B cell (primary cell): ENCODE results near the gene FAM222A. TPM values are rescaled to one million over a fixed set of nuclear protein-coding genes. Genes with fewer than 3 reads are reported as not detected.

Experiments used
- ATAC-seq: fragments of 200-7000 bp; cut with Tn5 transposase; one replicate; pipeline ENCODE4 v1.10.0; 2021; ENCODE audit warnings: low read depth, mild to moderate bottlenecking, moderate number of reproducible peaks, moderate library complexity
- CTCF ChIA-PET: fragments of 350-600 bp; sonication (Branson Sonifier 250); formaldehyde crosslinking; loops from one replicate; lab custom pipeline; 2021; ENCODE audit warnings: antibody characterized with exemption, inconsistent platforms; lab: Charles Lee
- POLR2A ChIA-PET: fragments of 350-600 bp; sonication (Branson Sonifier 250); formaldehyde crosslinking; loops from one replicate; lab custom pipeline; 2021; ENCODE audit warnings: antibody characterized with exemption; lab: Charles Lee
- DNase-seq: peaks from one replicate; pipeline ENCODE4 v3.0.0; 2013
- H2AFZ ChIP-seq: 2 replicates; pipeline ENCODE4 v1.6.1; 2012; ENCODE audit warnings: mild to moderate bottlenecking, low read depth, low read length; ENCODE audit not compliant: insufficient read depth, poor library complexity, severe bottlenecking
- H3K27ac ChIP-seq, 2 donors: 1 replicate in 1 of 2; 2 replicates in 1 of 2; pipeline ENCODE4 v1.5.1; 2012 to 2013; ENCODE audit warnings: low read length in 2 of 2, mild to moderate bottlenecking in 2 of 2, moderate library complexity in 1 of 2
- H3K27me3 ChIP-seq, 4 experiments: fragments of 200-600 bp in 1 of 4; sonication (generic) in 1 of 4; replicated peaks in 1 of 4; 1 replicate in 2 of 4; 2 replicates in 2 of 4; pipeline versions ENCODE4 v1.6.1 to v1.7.0; 2013 to 2016; ENCODE audit warnings: low read length in 3 of 4, mild to moderate bottlenecking in 2 of 4, mixed read lengths in 1 of 4, moderate library complexity in 1 of 4; ENCODE audit not compliant: insufficient read depth in 4 of 4, control insufficient read depth in 3 of 4; ENCODE audit errors: control extremely low read depth in 1 of 4
- H3K36me3 ChIP-seq, 2 experiments: replicated peaks in 1 of 2; 1 replicate in 1 of 2; 2 replicates in 1 of 2; pipeline versions ENCODE4 v1.6.1 to v1.7.1; 2013; ENCODE audit warnings: low read length in 1 of 2; ENCODE audit not compliant: insufficient read depth in 2 of 2, control insufficient read depth in 1 of 2; ENCODE audit errors: control extremely low read depth in 1 of 2, extremely low read depth in 1 of 2
- H3K4me1 ChIP-seq, 2 donors: fragments of 200-600 bp in 1 of 2; sonication (generic) in 1 of 2; 1 replicate in 1 of 2; 2 replicates in 1 of 2; pipeline versions ENCODE4 v1.5.1 to v1.6.1; 2013 to 2017; ENCODE audit warnings: low read length in 2 of 2; ENCODE audit not compliant: control insufficient read depth in 2 of 2, insufficient read depth in 2 of 2
- H3K4me2 ChIP-seq: replicated peaks from 2 replicates; pipeline ENCODE3; 2012; ENCODE audit warnings: mild to moderate bottlenecking, low read depth, low read length; ENCODE audit not compliant: poor library complexity, severe bottlenecking
- H3K4me3 ChIP-seq, 5 experiments: fragments of 200-600 bp in 1 of 5; sonication (generic) in 1 of 5; 1 replicate in 3 of 5; 2 replicates in 2 of 5; pipeline versions ENCODE4 v1.5.1 to v1.7.0; 2011 to 2016; ENCODE audit warnings: low read length in 4 of 5, mild to moderate bottlenecking in 4 of 5, low read depth in 2 of 5, control low read depth in 1 of 5, moderate library complexity in 1 of 5; ENCODE audit not compliant: insufficient read depth in 1 of 5; ENCODE audit errors: control extremely low read depth in 1 of 5, extremely low read depth in 1 of 5
- H3K79me2 ChIP-seq: fragments of 200-600 bp; sonication (generic); one replicate; pipeline ENCODE4 v1.6.0; 2016; ENCODE audit warnings: low read length; ENCODE audit not compliant: control insufficient read depth, insufficient read depth
- H3K9ac ChIP-seq: fragments of 200-600 bp; sonication (generic); 2 replicates; pipeline ENCODE4 v1.6.1; 2017; ENCODE audit warnings: mild to moderate bottlenecking, low read length, moderate library complexity
- H3K9me3 ChIP-seq, 3 donors: one replicate each; pipeline versions ENCODE4 v1.6.1 to v1.7.1; 2013; ENCODE audit warnings: low read length in 2 of 3; ENCODE audit not compliant: control insufficient read depth in 2 of 3, insufficient read depth in 1 of 3; ENCODE audit errors: control extremely low read depth in 1 of 3
- H4K20me1 ChIP-seq: 2 replicates; pipeline ENCODE4 v1.6.0; 2012; ENCODE audit warnings: mild to moderate bottlenecking, low read length; ENCODE audit not compliant: insufficient read depth, control insufficient read depth, poor library complexity, severe bottlenecking
- H3K27ac Mint-ChIP-seq: one replicate; pipeline ENCODE4 v1.8.0; 2021; ENCODE audit warnings: mixed read lengths
- H3K27me3 Mint-ChIP-seq: one replicate; pipeline ENCODE4 v1.8.0; 2021; ENCODE audit warnings: mixed read lengths
- H3K4me1 Mint-ChIP-seq: one replicate; pipeline ENCODE4 v1.8.0; 2021; ENCODE audit warnings: mixed read lengths
- H3K4me3 Mint-ChIP-seq: one replicate; pipeline ENCODE4 v1.8.0; 2021; ENCODE audit warnings: mixed read lengths
- H3K9me3 Mint-ChIP-seq: one replicate; pipeline ENCODE4 v1.8.0; 2022; ENCODE audit warnings: mixed read lengths; ENCODE audit not compliant: insufficient read depth
- CTCF ChIP-seq: fragments of 200-600 bp; IDR thresholded peaks from one replicate; pipeline ENCODE4 v1.8.0; 2022; ENCODE audit warnings: antibody characterized with exemption, mild to moderate bottlenecking
- EZH2 ChIP-seq: IDR thresholded peaks from 2 replicates; pipeline ENCODE4 v1.6.1; 2012; ENCODE audit warnings: borderline replicate concordance, low read depth, mild to moderate bottlenecking, moderate library complexity, low read length; ENCODE audit not compliant: insufficient read depth, poor library complexity, severe bottlenecking
- WGBS: methylation state at CpG from one replicate; pipeline ENCODE4 v1.1.5; 2013; ENCODE audit warnings: missing lambda C conversion rate; ENCODE audit not compliant: insufficient coverage; 5-methylcytosine and 5-hydroxymethylcytosine counted together
- intact Hi-C: fragments of 100-400 bp; cut with micrococcal nuclease; formaldehyde crosslinking; loops from one replicate; pipeline ENCODE4 v1.10.0; 2022
- polyA plus RNA-seq: library from polyadenylated mRNA; depleted of rRNA; stranded (reverse); fragments of >200 nt; gene quantifications from 2 replicates; pipeline ENCODE4 v1.2.3, GENCODE V29; 2012
- total RNA-seq, 2 donors: library from RNA; stranded (reverse); fragments of 120-200 nt in 1 of 2; gene quantifications; 1 replicate in 1 of 2; 2 replicates in 1 of 2; pipeline versions ENCODE4 v1.2.3 to v1.2.4, GENCODE V29; 2013 to 2022

FAM222A gene
- total and polyA plus RNA-seq, 2 donors (not counting 1 experiment from before 2014, with no cell fraction given) = 0.49 to 4.6 TPM

DNA sequence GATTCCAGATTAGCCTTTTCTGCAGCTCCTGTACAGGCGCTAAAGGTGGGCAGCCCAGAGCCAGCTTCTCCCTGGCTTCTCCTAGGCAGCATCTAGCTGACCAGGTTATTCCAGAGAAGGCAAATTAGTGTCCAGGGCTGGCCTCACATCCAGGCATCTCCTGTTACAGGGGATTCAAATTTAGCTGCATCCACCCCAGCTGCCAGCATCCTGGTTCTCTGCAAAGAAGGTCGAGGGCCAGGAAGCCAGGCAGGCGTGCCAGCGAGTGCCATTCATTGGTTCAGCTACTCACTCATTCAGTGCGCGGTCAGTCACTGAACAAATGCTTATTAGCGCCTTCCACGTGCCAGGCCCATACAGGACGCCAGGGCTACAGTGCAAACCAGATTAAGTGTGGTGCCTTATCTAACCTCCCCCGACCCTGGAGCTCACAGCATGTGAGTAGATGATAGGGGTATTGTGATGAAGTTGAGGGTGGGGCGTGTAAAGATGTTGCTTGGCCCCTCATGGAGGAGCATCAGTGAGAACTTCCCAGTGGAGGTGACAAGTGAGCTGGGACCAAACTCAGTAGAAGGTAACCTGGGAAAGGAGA, 15.7 kb upstream of the FAM222A start:
- WGBS = 89% methylated on average over 11 of the region's 11 CpGs
- H3K27ac Mint-ChIP-seq = no peak overlapping the region
- no peaks in the 10 kb centered on the region for H3K9me3 Mint-ChIP-seq
- Histone ChIP-seq H3K4me2 (no peak overlapping the region), H3K9ac (no peak overlapping the region), H3K9me3 (peaks cover 0 to 3% (median 0%) of the 10 kb centered on the region in 3 donors), H3K27ac (no peak overlapping the region), H3K79me2 (no peaks in the 10 kb centered on the region), H2AFZ (no peak overlapping the region), H3K36me3 (no peaks in the 10 kb centered on the region), H3K27me3 (peaks cover 0 to 7% (median 2%) of the 10 kb centered on the region in 4 experiments), H3K4me1 (no peaks in the 10 kb centered on the region), H3K4me3 (no peak overlapping the region), H4K20me1 (no peaks in the 10 kb centered on the region)
- H3K4me3 Mint-ChIP-seq = no peak overlapping the region
- POLR2A ChIA-PET = no interaction called here
- TF ChIP-seq EZH2 = no peak
- TF ChIP-seq CTCF = no peak
- no peaks in the 10 kb centered on the region for H3K4me1 Mint-ChIP-seq
- no peak for DNase-seq
- CTCF ChIA-PET = no interaction called here
- peaks cover 17% of the 10 kb centered on the region for H3K27me3 Mint-ChIP-seq
- ATAC-seq = no peak
- intact Hi-C loops = no loop called here

DNA sequence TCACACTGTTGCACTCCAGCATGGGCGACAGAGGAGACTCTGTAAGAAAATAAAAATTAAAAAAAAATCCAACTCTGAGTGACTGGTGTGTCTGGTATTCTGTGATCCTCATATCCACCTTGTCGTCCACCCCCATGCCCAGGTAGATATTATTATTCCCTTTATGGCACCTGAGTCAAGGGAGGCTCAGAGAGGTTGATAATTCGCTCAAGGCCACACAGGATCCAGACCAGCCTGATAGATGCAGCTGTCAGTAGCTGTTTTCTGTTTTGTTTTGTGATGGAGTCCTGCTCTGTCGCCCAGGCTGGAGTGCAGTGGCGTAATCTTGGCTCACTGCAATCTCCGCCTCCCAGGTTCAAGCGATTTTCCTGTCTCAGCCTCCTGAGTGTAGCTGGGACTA, 14.8 kb upstream of the FAM222A start:
- Histone ChIP-seq H4K20me1 (no peaks in the 10 kb centered on the region), H3K79me2 (no peaks in the 10 kb centered on the region), H3K36me3 (no peaks in the 10 kb centered on the region), H3K9ac (no peak overlapping the region), H3K4me3 (no peak overlapping the region), H3K4me1 (no peaks in the 10 kb centered on the region), H3K27me3 (peaks cover 0 to 3% (median under 1%) of the 10 kb centered on the region in 4 experiments), H2AFZ (no peak overlapping the region), H3K27ac (no peak overlapping the region), H3K4me2 (no peak overlapping the region), H3K9me3 (no peaks in the 10 kb centered on the region)
- Mint-ChIP-seq H3K9me3 (no peaks in the 10 kb centered on the region), H3K27me3 (peaks cover 14% of the 10 kb centered on the region), H3K27ac (no peak overlapping the region), H3K4me1 (no peaks in the 10 kb centered on the region), H3K4me3 (no peak overlapping the region)
- ATAC-seq = no peak
- intact Hi-C loops = no loop called here
- CTCF ChIA-PET = no interaction called here
- POLR2A ChIA-PET = no interaction called here
- DNase-seq = no peak
- WGBS = 90% methylated on average over 5 of the region's 7 CpGs
- TF ChIP-seq EZH2 (no peak), CTCF (no peak)
